Glutamatergic neuron (in vitro differentiated cells): ENCODE results near the gene CYP8B1. TPM values are rescaled to one million over a fixed set of nuclear protein-coding genes. Genes with fewer than 3 reads are reported as not detected.

ENCODE experiments used
- DNase-seq: peaks from one replicate; pipeline ENCODE4 v3.0.0; 2022
- H3K27ac Mint-ChIP-seq: one replicate; pipeline ENCODE4 v1.8.0; 2020; ENCODE audit warnings: mild to moderate bottlenecking, mixed read lengths, inconsistent platforms; ENCODE audit not compliant: unreplicated experiment
- H3K27me3 Mint-ChIP-seq: one replicate; pipeline ENCODE4 v1.8.0; 2020; ENCODE audit warnings: mild to moderate bottlenecking, moderate library complexity, mixed read lengths, inconsistent platforms; ENCODE audit not compliant: unreplicated experiment
- H3K36me3 Mint-ChIP-seq: one replicate; pipeline ENCODE4 v1.8.0; 2020; ENCODE audit warnings: mild to moderate bottlenecking, mixed read lengths, inconsistent platforms; ENCODE audit not compliant: unreplicated experiment
- H3K4me1 Mint-ChIP-seq: one replicate; pipeline ENCODE4 v1.8.0; 2020; ENCODE audit warnings: mild to moderate bottlenecking, low read depth, mixed read lengths, inconsistent platforms; ENCODE audit not compliant: unreplicated experiment
- H3K4me3 Mint-ChIP-seq: one replicate; pipeline ENCODE4 v1.8.0; 2020; ENCODE audit warnings: mild to moderate bottlenecking, mixed read lengths, inconsistent platforms; ENCODE audit not compliant: unreplicated experiment
- H3K9me3 Mint-ChIP-seq: one replicate; pipeline ENCODE4 v1.8.0; 2020; ENCODE audit warnings: mild to moderate bottlenecking, moderate library complexity, mixed read lengths, inconsistent platforms; ENCODE audit not compliant: unreplicated experiment
- total RNA-seq: library from RNA; stranded (reverse); fragmentation: NEBNext Ultra II Directional; extraction: Animal tissue kit (Norgen Biotek cat#: 25700); gene quantifications from one replicate; pipeline ENCODE4 v1.2.1, GENCODE V29; 2021; ENCODE audit not compliant: unreplicated experiment
- TF ChIP-seq, protein P1 (sequence below): fragments of 200-600 bp; sonication (generic); IDR thresholded peaks from one replicate; pipeline ENCODE4 v1.5.0; 2021; ENCODE audit not compliant: partially characterized antibody, unreplicated experiment

Gene CYP8B1
- total RNA-seq, 1 donor from 2014 or later, result not detected

DNA sequence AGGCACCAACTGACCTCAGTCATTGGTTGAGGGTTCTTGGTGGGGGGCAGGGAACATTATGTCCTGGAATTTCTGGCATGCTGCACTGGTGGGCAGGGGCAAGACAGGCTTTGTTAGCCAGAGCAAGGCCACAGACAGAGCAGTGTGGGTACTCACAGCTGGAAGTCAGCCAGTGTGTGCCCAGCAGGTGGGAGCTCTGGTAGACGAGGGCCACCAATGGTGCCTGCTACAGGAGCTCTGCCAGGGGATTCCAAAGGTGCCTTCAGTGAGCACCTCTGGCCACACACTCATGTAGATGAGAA lies 31.3 kb downstream of the CYP8B1 start:
- Mint-ChIP-seq H3K4me3 (no peak overlapping the region), H3K9me3 (no peaks in the 10 kb centered on the region), H3K27me3 (peaks cover 2% of the 10 kb centered on the region), H3K36me3 (no peaks in the 10 kb centered on the region), H3K4me1 (no peaks in the 10 kb centered on the region), H3K27ac (no peak overlapping the region)
- TF ChIP-seq, protein P1, sequence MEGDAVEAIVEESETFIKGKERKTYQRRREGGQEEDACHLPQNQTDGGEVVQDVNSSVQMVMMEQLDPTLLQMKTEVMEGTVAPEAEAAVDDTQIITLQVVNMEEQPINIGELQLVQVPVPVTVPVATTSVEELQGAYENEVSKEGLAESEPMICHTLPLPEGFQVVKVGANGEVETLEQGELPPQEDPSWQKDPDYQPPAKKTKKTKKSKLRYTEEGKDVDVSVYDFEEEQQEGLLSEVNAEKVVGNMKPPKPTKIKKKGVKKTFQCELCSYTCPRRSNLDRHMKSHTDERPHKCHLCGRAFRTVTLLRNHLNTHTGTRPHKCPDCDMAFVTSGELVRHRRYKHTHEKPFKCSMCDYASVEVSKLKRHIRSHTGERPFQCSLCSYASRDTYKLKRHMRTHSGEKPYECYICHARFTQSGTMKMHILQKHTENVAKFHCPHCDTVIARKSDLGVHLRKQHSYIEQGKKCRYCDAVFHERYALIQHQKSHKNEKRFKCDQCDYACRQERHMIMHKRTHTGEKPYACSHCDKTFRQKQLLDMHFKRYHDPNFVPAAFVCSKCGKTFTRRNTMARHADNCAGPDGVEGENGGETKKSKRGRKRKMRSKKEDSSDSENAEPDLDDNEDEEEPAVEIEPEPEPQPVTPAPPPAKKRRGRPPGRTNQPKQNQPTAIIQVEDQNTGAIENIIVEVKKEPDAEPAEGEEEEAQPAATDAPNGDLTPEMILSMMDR, result no peak
- DNase-seq, result no peak

DNA sequence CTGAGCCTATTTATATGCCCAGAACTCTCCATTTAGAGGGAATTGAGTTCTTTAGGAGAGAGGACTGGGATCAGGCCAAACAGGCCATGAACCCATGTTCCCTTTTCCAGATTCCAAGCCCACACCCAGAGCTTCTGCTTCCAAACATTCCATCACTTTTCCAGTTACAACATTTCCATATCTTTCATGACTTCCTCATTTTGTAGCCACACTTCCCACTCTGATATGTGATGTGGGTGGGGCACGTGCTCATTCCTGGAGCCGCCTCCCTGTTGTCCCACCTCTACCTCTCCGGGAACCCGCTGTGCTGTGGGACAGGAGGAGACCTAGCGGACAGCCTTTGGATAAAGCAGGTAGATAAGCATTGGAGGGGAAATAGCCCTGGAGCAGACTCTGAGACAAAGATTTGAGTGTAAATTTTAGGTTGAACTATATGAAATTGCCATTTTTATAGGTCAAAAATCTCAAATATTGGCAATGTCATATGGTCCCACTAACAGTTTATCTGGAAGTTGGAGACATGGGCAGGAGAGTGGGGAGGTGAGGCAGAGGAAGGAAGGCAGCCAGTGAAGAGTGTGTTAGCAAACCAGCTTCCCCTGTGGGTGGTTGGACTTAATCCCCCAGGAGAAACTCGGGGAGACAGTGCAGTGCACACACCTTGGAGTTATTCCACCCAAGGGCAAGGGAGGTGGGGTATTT lies 31.8 kb downstream of the CYP8B1 start:
- H3K4me1 Mint-ChIP-seq, result no peaks in the 10 kb centered on the region
- H3K4me3 Mint-ChIP-seq, result no peak overlapping the region
- TF ChIP-seq, protein P1, result no peak
- DNase-seq, result no peak
- no peak overlapping the region for H3K27ac Mint-ChIP-seq
- H3K27me3 Mint-ChIP-seq, result peaks cover 2% of the 10 kb centered on the region
- H3K36me3 Mint-ChIP-seq, result no peaks in the 10 kb centered on the region
- peaks cover 1% of the 10 kb centered on the region for H3K9me3 Mint-ChIP-seq

DNA sequence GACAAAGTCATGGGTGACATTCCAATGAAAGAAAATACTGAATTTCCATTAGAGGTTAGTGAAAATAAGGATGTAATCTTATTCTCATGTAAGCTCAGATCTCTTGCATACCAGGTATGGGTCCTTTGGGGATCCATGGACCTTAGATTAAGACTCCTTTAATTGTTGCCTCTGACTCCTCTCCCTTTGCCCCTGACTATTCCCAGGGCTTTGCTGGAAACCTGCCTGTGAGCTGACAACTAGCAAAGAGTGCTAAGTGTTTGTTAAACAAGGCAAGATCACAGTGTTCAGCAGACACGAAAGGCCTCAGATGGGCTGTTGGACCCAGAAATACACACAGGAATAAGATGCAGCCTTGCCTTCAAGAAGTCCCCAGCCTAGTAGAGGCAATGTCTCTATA lies 34.3 kb downstream of the CYP8B1 start:
- Mint-ChIP-seq H3K4me3 (no peak overlapping the region), H3K36me3 (no peaks in the 10 kb centered on the region), H3K27me3 (peaks cover 2% of the 10 kb centered on the region), H3K27ac (no peak overlapping the region), H3K9me3 (peaks cover 1% of the 10 kb centered on the region), H3K4me1 (no peaks in the 10 kb centered on the region)
- DNase-seq, result no peak
- TF ChIP-seq, protein P1, result no peak

DNA sequence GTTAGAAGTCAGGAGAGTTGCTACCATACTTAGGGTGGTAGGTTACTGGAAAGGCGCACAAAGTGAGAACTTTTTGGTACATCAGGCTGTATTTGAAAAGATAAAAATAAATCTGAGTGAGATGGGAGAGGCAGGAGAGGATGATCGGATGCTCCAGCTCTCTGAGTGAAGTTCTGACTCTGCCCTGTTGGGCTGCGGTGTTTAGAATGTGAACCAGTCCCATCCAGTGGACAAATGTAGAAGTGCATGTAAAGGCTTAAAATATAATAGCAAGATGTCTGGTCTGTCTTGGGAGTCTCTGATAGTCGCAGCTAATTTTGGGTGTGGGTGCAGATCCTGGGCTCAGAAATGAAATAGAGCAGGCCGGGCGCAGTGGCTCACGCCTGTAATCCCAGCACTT lies 36.1 kb downstream of the CYP8B1 start:
- Mint-ChIP-seq H3K27me3 (peaks cover 2% of the 10 kb centered on the region), H3K4me3 (no peak overlapping the region), H3K36me3 (peaks cover 5% of the 10 kb centered on the region), H3K27ac (no peak overlapping the region), H3K4me1 (no peaks in the 10 kb centered on the region), H3K9me3 (peaks cover 1% of the 10 kb centered on the region)
- TF ChIP-seq, protein P1, result peak; percentile 79
- peak; percentile 27 for DNase-seq

DNA sequence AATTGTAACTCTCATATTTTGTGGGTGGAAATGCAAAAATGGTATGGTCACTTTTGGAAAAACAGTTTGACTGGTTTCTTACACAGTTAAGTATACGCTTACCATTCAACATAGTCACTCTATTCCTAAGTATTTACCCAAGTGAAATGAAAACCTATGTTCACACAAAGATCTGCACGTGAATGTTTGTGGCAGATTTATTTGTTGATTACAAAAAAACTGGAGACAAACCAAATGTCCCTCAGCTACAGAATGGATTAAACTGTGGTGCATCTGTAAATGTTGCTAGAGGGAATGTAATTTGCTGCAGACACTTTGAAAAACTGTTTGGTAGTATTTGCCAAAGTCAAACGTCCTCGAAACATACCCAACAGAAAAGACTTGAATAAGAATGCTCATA lies 37.1 kb downstream of the CYP8B1 start:
- H3K4me1 Mint-ChIP-seq, result no peaks in the 10 kb centered on the region
- no peak overlapping the region for H3K27ac Mint-ChIP-seq
- H3K4me3 Mint-ChIP-seq, result no peak overlapping the region
- H3K36me3 Mint-ChIP-seq, result peaks cover 5% of the 10 kb centered on the region
- no peaks in the 10 kb centered on the region for H3K27me3 Mint-ChIP-seq
- TF ChIP-seq, protein P1, result no peak
- peaks cover 1% of the 10 kb centered on the region for H3K9me3 Mint-ChIP-seq
- DNase-seq, result no peak
